Mesenteric fat pad (tissue), 1 donor: ENCODE results near the gene TMUB1. TPM values are rescaled to one million over a fixed set of nuclear protein-coding genes. Genes with fewer than 3 reads are reported as not detected.

ENCODE experiments used
- DNase-seq: peaks from one replicate; pipeline ENCODE4 v3.0.0-alpha.2; 2020; ENCODE audit warnings: low spot score
- total RNA-seq: library from RNA; stranded (reverse); fragmentation: NEBNext Ultra II Directional; extraction: Animal tissue kit (Norgen Biotek cat#: 25700); gene quantifications from one replicate; pipeline ENCODE4 v1.2.1, GENCODE V29; 2021
- donor health status: DM: yes; HTN: yes; CAD: no.

Gene TMUB1
- total RNA-seq, 1 donor from 2014 or later: 31.9 TPM

- no peak for DNase-seq
Measured at GRCh38 chr7:151035026-151035717, 48.1 kb downstream of the TMUB1 start.

- DNase-seq: no peak
Measured at GRCh38 chr7:151034312-151035025, 48.8 kb downstream of the TMUB1 start.

- DNase-seq: no peak
Measured at GRCh38 chr7:151033864-151034249, 49.4 kb downstream of the TMUB1 start.

- no peak for DNase-seq
Measured at GRCh38 chr7:151032936-151033863, 50.1 kb downstream of the TMUB1 start.

Other genes with a start within 250 kb of the TMUB1 start
- gene AOC1, start 231.0 kb downstream of the TMUB1 start, total RNA-seq: 0.67 TPM
- 0.32 TPM for gene KCNH2, start 105.2 kb downstream of the TMUB1 start, total RNA-seq
- gene NOS3, start 92.5 kb downstream of the TMUB1 start, total RNA-seq: 57.1 TPM
- not detected for gene ATG9B, start 59.0 kb downstream of the TMUB1 start, total RNA-seq
- gene ABCB8, start 55.0 kb downstream of the TMUB1 start, total RNA-seq: 27.6 TPM
- 0.87 TPM for gene ASIC3, start 35.0 kb downstream of the TMUB1 start, total RNA-seq
- 7.3 TPM for gene CDK5, start 25.6 kb downstream of the TMUB1 start, total RNA-seq
- 130 TPM for gene SLC4A2, start 23.9 kb downstream of the TMUB1 start, total RNA-seq
- gene FASTK, start 2.7 kb downstream of the TMUB1 start, total RNA-seq: 59.3 TPM
- gene AGAP3, start 3.0 kb upstream of the TMUB1 start, total RNA-seq: 86.8 TPM
- gene GBX1, start 84.2 kb upstream of the TMUB1 start, total RNA-seq: not detected
- not detected for gene ASB10, start 103.8 kb upstream of the TMUB1 start, total RNA-seq
- gene H2BK1, start 127.0 kb upstream of the TMUB1 start, total RNA-seq: not detected
- 38.1 TPM for gene ABCF2, start 143.7 kb upstream of the TMUB1 start, total RNA-seq
- 42.1 TPM for gene CHPF2, start 149.0 kb upstream of the TMUB1 start, total RNA-seq
- 36.5 TPM for gene SMARCD3, start 165.2 kb upstream of the TMUB1 start, total RNA-seq